ENCODE results near the gene C1QBP. TPM values are rescaled to one million over a fixed set of nuclear protein-coding genes. Genes with fewer than 3 reads are reported as not detected.

Gene C1QBP
- total and polyA plus RNA-seq, 4 donors, result 94.9 to 123 (median 112) TPM

GRCh38 chr17:5419959-5420653 lies 18.8 kb downstream of the C1QBP start, which contains the start of gene RPAIN (continued):
- peak; percentile 99 for TF ChIP-seq MAX (IDR thresholded peaks at IDR 0.05)
- TF ChIP-seq RXRA (IDR thresholded peaks at IDR 0.05), result peak; percentile 35 to 59
- no peak for TF ChIP-seq FOXA1 (IDR thresholded peaks at IDR 0.05)
- peak; percentile 39 to 51 for TF ChIP-seq HNF4A (conservative IDR thresholded peaks at IDR 0.05)
- TF ChIP-seq TAF1 (conservative IDR thresholded peaks at IDR 0.05), result peak; percentile 93
- TF ChIP-seq FOXA2 (IDR thresholded peaks at IDR 0.05), result peak; percentile 15
- TF ChIP-seq YY1 (IDR thresholded peaks at IDR 0.05), result peak; percentile 73
- peak; percentile 40 to 46 for TF ChIP-seq RAD21 (IDR thresholded peaks at IDR 0.05)
- no peak for TF ChIP-seq JUND (IDR thresholded peaks at IDR 0.05)

- TF ChIP-seq GABPA (IDR thresholded peaks at IDR 0.05 in 1 of 2, conservative IDR thresholded peaks at IDR 0.05 in 1 of 2) (no peak), REST (IDR thresholded peaks at IDR 0.05) (peak; percentile 29), SP1 (IDR thresholded peaks at IDR 0.05) (peak; percentile 81), TAF1 (conservative IDR thresholded peaks at IDR 0.05) (no peak), RAD21 (IDR thresholded peaks at IDR 0.05) (no peak), FOXA1 (IDR thresholded peaks at IDR 0.05) (no peak), EGR1 (IDR thresholded peaks at IDR 0.05; ENCODE audit: low read depth in 2 of 2) (no peak), ZBTB33 (IDR thresholded peaks at IDR 0.05) (no peak), YY1 (IDR thresholded peaks at IDR 0.05) (peak; percentile 99), NR2F2 (IDR thresholded peaks at IDR 0.05) (peak; percentile 69), MAX (IDR thresholded peaks at IDR 0.05) (no peak), HNF4A (conservative IDR thresholded peaks at IDR 0.05) (no peak), ATF3 (IDR thresholded peaks at IDR 0.05) (no peak)
- no peaks in the 10 kb centered on the region for H3K27me3 ChIP-seq (ENCODE audit: control insufficient read depth in 4 of 4, insufficient read depth in 4 of 4, low read length in 3 of 4)
- DNase-seq (ENCODE audit: low spot score), result peak; percentile 93
- H3K9me3 ChIP-seq (ENCODE audit: control insufficient read depth in 4 of 4, low read length in 3 of 4), result no peaks in the 10 kb centered on the region
- H3K36me3 ChIP-seq (ENCODE audit: control insufficient read depth in 4 of 4, insufficient read depth in 3 of 4, low read depth in 1 of 4, low read length in 3 of 4), result peaks cover 2 to 26% (median 23%) of the 10 kb centered on the region in 4 donors
- H3K4me1 ChIP-seq (ENCODE audit: control insufficient read depth in 4 of 4, insufficient read depth in 4 of 4, low read length in 3 of 4), result peaks cover 5 to 32% (median 23%) of the 10 kb centered on the region in 4 donors
- under 1% methylated on average over 49 of the region's 49 CpGs for WGBS
- H3K27ac ChIP-seq (ENCODE audit: low read depth in 1 of 2, low read length in 2 of 2), result peak within 1 kb of the TSS; percentile 98 to 99
- peak within 1 kb of the TSS; percentile 89 to 96 (median 90) for H3K4me3 ChIP-seq (ENCODE audit: low read depth in 1 of 3, low read length in 3 of 3)
- H3K9ac ChIP-seq (ENCODE audit: low read depth in 1 of 2, low read length in 2 of 2), result peak within 1 kb of the TSS; percentile 94 to 98
These were observed 19.5 kb downstream of the C1QBP start, which contains the start of gene NUP88 for GRCh38 chr17:5419356-5419958. TSS of gene NUP88 (minus strand) at chr17:5419662. CDS start at chr17:5419650, 12 bp downstream.
